Measurements from ENCODE around the gene G6PD. TPM values are rescaled to one million over a fixed set of nuclear protein-coding genes. Genes with fewer than 3 reads are reported as not detected.

Gene G6PD
- total and polyA plus RNA-seq, 2 of the 4 experiments (the other 2 are of a cell fraction) = 77.1 to 213 TPM

DNA sequence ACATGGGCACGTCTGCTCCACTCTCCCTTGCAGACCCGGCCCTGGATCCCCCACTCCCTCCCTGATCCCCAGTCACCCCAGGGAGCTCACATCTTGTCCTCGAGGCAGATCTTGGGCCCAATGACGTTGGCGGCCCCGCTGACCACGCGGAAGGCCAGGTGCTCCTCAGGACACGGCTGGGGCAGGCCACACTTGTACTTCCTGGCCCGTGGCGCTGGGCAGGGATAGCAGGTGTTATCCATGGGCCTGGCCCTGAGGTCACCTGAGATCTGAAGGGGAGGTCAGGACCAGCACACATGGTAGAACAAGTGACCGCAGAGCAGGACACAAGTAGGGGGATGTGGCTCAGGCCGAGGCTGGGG is 38.3 kb downstream of the G6PD start:
- POLR2A ChIA-PET (ENCODE audit: unreplicated experiment) = no interaction called here
- Histone ChIP-seq H4K8ac (ENCODE audit: low read depth in 2 of 2, low read length in 2 of 2) (no peak overlapping the region), H3K9me1 (ENCODE audit: insufficient read depth, low read length) (peaks cover 4% of the 10 kb centered on the region), H3K27ac (ENCODE audit: insufficient read depth, low read length) (no peak overlapping the region), H3K36me3 (ENCODE audit: control insufficient read depth, insufficient read depth, low read length) (peaks cover 10% of the 10 kb centered on the region; the same call in 1 of the 2 replicates), H3K79me1 (ENCODE audit: low read depth in 1 of 2, low read length in 2 of 2) (peaks cover 0 to 4% of the 10 kb centered on the region in 2 experiments; a peak in 1 of 4 replicates), H3K4me1 (ENCODE audit: control insufficient read depth, insufficient read depth, low read length) (peaks cover 2% of the 10 kb centered on the region; the same call in 1 of the 2 replicates), H3K9me3 (ENCODE audit: control insufficient read depth, insufficient read depth, low read length) (peaks cover 3% of the 10 kb centered on the region; the same call in 1 of the 2 replicates), H4K20me1 (ENCODE audit: insufficient read depth, low read length) (no peaks in the 10 kb centered on the region), H2AK5ac (ENCODE audit: low read depth, low read length) (no peak overlapping the region), H3K14ac (replicated peaks; ENCODE audit: low read depth, low read length) (no peak overlapping the region), H3K23ac (ENCODE audit: low read depth, low read length) (no peak overlapping the region), H3K56ac (ENCODE audit: extremely low read depth, insufficient read depth, low read length) (no peak overlapping the region), H2BK120ac (ENCODE audit: low read depth, low read length) (no peak overlapping the region), H4K5ac (ENCODE audit: low read depth, low read length) (no peak overlapping the region), H3K9ac (ENCODE audit: low read depth, low read length) (no peak overlapping the region), H2BK20ac (ENCODE audit: low read depth, low read length) (no peak overlapping the region), H2BK5ac (ENCODE audit: low read depth, low read length, poor library complexity, severe bottlenecking) (no peak overlapping the region), H3K4ac (ENCODE audit: low read depth, low read length) (no peak overlapping the region), H3K18ac (ENCODE audit: low read depth, low read length) (no peak overlapping the region), H2AFZ (replicated peaks; ENCODE audit: low read length, poor library complexity) (no peak overlapping the region), H3K4me2 (ENCODE audit: low read depth, low read length) (no peak overlapping the region), H4K91ac (ENCODE audit: insufficient read depth, low read depth, low read length) (no peak overlapping the region), H2AK9ac (replicated peaks; ENCODE audit: low read depth, low read length, poor library complexity) (no peak overlapping the region), H3K27me3 (ENCODE audit: control insufficient read depth, insufficient read depth, low read length) (no peaks in the 10 kb centered on the region), H3K4me3 (ENCODE audit: insufficient read depth, low read depth, low read length) (no peak overlapping the region), H2BK15ac (ENCODE audit: low read depth, low read length) (no peak overlapping the region)
- DNase-seq (no peak), ATAC-seq (ENCODE audit: low read depth) (no peak)
- in situ Hi-C loops (cut with MboI; ENCODE audit: low sequenced_read_pairs) = no loop called here
- no TSS peak for BruUV-seq (replicated peaks)
- TF ChIP-seq RAD21 (IDR thresholded peaks at IDR 0.05; ENCODE audit: low read length) (no peak), POLR2A (IDR thresholded peaks at IDR 0.05; ENCODE audit: low read depth, low read length) (no peak)
- CTCF ChIA-PET = no interaction called here
- intact Hi-C loops (cut with micrococcal nuclease) = no loop called here
- dilution Hi-C loops (cut with HindIII; ENCODE audit: low sequenced_read_pairs, unreplicated experiment) = no loop called here
- WGBS, 2 experiments (ENCODE audit: extremely low coverage in 2 of 2, insufficient read length in 1 of 2) = 80% methylated on average over 10 of the region's 13 CpGs; no CpG with 5 or more reads in 1 of the 2 experiments
